Activated CD8-positive, alpha-beta memory T cell treated with anti-CD3 and anti-CD28 coated beads, Interleukin-2, amount 10 ng/mL, durations not matched to agents 7 days and 5 days (primary cell): ENCODE measurements around the gene UGT1A9. TPM values are rescaled to one million over a fixed set of nuclear protein-coding genes. Genes with fewer than 3 reads are reported as not detected.
A peak's percentile ranks its signal among the peaks of the same experiment; 100 is the strongest.
"Not testable (repeated sequence)": the region's sequence is repeated elsewhere in the genome, so short reads cannot be mapped to it uniquely, and the experiment has no call there.

Source experiments
- ATAC-seq: fragments of 150-1000 bp; cut with Tn5 transposase; one replicate; pipeline ENCODE4 v1.10.0; 2021; ENCODE audit warnings: moderate library complexity
- CTCF ChIA-PET: fragments of 350-600 bp; sonication (Branson Sonifier 250); formaldehyde crosslinking; loops from one replicate; lab custom pipeline; 2021; ENCODE audit warnings: antibody characterized with exemption; lab: Charles Lee
- DNase-seq: peaks from one replicate; pipeline ENCODE4 v3.0.0-alpha.2; 2020
- H3K27ac Mint-ChIP-seq: one replicate; pipeline ENCODE4 v1.8.0; 2021; ENCODE audit warnings: mild to moderate bottlenecking, mixed read lengths
- H3K27me3 Mint-ChIP-seq: one replicate; pipeline ENCODE4 v1.8.0; 2021; ENCODE audit warnings: mixed read lengths
- H3K36me3 Mint-ChIP-seq: one replicate; pipeline ENCODE4 v1.8.0; 2021; ENCODE audit warnings: mild to moderate bottlenecking, mixed read lengths
- H3K4me1 Mint-ChIP-seq: one replicate; pipeline ENCODE4 v1.8.0; 2021; ENCODE audit warnings: mixed read lengths
- H3K4me3 Mint-ChIP-seq: one replicate; pipeline ENCODE4 v1.8.0; 2021; ENCODE audit warnings: mild to moderate bottlenecking, moderate library complexity, mixed read lengths
- H3K9me3 Mint-ChIP-seq: one replicate; pipeline ENCODE4 v1.8.0; 2022; ENCODE audit warnings: low read depth, mixed read lengths
- total RNA-seq, 2 experiments: library from RNA; stranded (reverse); gene quantifications; one replicate each; pipeline ENCODE4 v1.2.3, GENCODE V29; 2021

Gene UGT1A9
- total RNA-seq, 2 experiments from 2014 or later: not detected

DNA sequence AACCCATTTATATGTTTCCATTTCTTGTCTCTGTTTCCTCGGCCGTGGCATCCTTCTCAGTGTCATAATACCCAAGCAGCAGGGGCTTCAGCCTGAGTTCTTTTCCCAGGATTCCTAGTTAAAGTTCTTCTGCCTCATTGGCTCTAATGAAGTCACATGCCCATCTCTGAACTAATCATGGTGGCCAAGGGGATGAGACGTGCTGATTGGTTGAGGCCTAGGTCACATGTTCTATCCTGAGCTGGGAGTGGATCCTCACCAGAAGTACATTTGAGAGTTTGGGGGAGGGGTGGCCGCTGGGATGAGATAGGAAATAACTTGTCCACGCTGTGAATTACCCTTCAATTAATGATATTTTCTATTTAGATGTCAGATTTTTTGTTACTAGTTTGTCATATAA is 37.2 kb downstream of the UGT1A9 start:
- ATAC-seq (no peak), DNase-seq (no peak)
- H3K4me3 Mint-ChIP-seq: no peak overlapping the region
- no peaks in the 10 kb centered on the region for H3K36me3 Mint-ChIP-seq
- H3K4me1 Mint-ChIP-seq: peaks cover 6% of the 10 kb centered on the region
- peaks cover 50% of the 10 kb centered on the region for H3K27me3 Mint-ChIP-seq
- CTCF ChIA-PET: no interaction called here
- no peak overlapping the region for H3K27ac Mint-ChIP-seq
- H3K9me3 Mint-ChIP-seq: no peaks in the 10 kb centered on the region

DNA sequence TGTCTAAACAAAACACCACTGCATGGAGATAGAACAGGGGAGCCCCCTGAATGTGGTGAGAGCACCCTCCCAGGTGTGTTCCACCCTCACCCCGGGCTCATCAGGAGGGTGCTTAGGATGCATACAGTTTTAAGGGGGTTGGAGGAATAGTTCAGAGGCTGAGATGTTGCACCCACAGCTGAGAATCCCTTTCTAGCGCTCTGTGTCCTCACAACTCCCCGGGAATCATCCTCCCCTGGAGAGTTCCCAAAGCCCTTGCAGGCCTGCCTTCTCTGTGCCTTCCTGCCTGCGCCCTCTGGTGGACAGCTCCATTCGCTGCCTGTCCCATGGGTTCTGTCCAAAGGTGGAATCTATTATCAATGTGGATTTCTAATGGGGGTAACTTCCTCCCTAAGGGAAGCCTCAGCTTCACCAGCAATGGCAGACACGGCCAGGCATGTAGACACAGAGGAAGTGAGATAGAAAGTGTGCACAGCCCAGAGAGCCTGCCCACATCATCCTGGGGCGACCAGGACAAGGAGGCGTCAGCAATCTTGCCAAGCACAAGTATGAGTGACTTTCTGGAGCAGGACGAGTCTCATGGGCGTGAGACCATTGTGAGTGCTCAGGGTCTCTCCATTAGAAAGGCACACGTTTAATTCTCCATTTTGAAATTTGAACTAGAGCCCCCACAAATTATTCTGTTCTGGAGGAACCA is 39.8 kb downstream of the UGT1A9 start:
- Mint-ChIP-seq H3K27me3 (peaks cover 48% of the 10 kb centered on the region), H3K4me3 (no peak overlapping the region), H3K4me1 (peaks cover 13% of the 10 kb centered on the region), H3K36me3 (no peaks in the 10 kb centered on the region), H3K9me3 (no peaks in the 10 kb centered on the region), H3K27ac (no peak overlapping the region)
- ATAC-seq (peak; percentile 78), DNase-seq (peak; percentile 78)
- CTCF ChIA-PET: interaction anchor here (0.7 to 1.5 kb wide), 4 partner anchors 10 to 147 kb away, joined by 3 to 5 read pairs (median 4); partner anchors contain the start of gene UGT1A7

DNA sequence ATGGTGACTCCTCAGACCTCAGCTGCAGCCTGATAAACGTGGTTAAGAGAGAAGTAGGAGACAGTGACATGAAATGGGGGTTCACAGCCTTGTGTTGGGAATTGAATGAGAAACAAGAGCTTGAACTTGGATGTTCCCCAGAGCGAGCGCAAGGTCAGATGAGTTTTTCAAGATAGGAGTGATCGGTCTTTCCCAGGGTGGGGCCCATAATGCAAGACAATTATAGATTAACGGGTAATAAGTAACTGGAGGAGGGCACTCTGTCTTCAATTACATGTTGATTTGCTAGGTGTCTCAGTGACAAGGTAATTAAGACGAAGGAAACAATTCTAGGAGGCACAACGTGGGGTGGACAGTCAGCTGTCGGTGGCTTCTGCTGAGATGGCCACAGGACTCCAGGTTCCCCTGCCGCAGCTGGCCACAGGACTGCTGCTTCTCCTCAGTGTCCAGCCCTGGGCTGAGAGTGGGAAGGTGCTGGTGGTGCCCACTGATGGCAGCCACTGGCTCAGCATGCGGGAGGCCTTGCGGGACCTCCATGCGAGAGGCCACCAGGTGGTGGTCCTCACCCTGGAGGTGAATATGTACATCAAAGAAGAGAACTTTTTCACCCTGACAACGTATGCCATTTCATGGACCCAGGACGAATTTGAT is 41.0 kb downstream of the UGT1A9 start, which contains the start of gene UGT1A5:
UGT1A5 (plus strand) TSS at position 297 of the 651 bp plus-strand sequence; CDS start at position 382, 85 bp downstream.
- CTCF ChIA-PET: interaction anchor here (1.3 to 1.5 kb wide), 2 partner anchors 9 to 148 kb away, joined by 4 to 5 read pairs; no protein-coding TSS in a partner anchor
- Mint-ChIP-seq H3K27ac (no peak within 1 kb of the TSS), H3K4me3 (no peak within 1 kb of the TSS)

DNA sequence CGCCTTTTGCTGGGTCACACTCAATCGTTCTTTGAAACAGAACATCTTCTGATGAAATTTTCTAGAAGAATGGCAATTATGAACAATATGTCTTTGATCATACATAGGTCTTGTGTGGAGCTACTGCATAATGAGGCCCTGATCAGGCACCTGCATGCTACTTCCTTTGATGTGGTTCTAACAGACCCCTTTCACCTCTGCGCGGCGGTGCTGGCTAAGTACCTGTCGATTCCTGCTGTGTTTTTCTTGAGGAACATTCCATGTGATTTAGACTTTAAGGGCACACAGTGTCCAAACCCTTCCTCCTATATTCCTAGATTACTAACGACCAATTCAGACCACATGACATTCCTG is 41.5 kb downstream of the UGT1A9 start:
- no peak for DNase-seq
- no peak for ATAC-seq
- Mint-ChIP-seq H3K9me3 (no peaks in the 10 kb centered on the region), H3K27ac (no peak overlapping the region), H3K4me3 (no peak overlapping the region), H3K4me1 (peaks cover 13% of the 10 kb centered on the region), H3K36me3 (no peaks in the 10 kb centered on the region), H3K27me3 (peaks cover 45% of the 10 kb centered on the region)
- CTCF ChIA-PET: no interaction called here

More for the DNA sequence above, 41.0 kb downstream of the UGT1A9 start, which contains the start of gene UGT1A5:
- Mint-ChIP-seq H3K36me3 (no peaks in the 10 kb centered on the region), H3K4me1 (peaks cover 13% of the 10 kb centered on the region), H3K27me3 (peaks cover 45% of the 10 kb centered on the region), H3K9me3 (no peaks in the 10 kb centered on the region)
- no peak for DNase-seq
- ATAC-seq: no peak

DNA sequence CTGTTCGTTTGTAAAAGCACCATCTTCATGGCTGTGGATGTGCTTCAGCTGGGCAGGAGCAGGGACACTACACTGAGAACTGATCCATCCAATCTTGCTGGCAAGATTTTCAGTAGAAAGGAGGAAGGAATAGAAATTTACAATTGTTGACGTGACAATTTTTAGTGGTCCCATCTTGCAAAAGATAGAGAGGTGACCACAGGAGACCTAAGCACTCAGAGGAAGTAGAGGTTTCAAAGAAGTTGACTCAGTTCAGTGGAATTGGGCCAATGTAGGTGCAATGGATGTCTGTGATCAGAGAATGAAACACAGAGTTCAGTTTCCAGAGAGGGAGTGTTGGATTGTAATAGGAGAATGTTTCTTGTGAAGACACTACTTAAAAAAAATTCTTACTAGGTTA is 42.4 kb downstream of the UGT1A9 start:
- ATAC-seq (peak; percentile 55), DNase-seq (no peak)
- no peak overlapping the region for H3K4me3 Mint-ChIP-seq
- peaks cover 45% of the 10 kb centered on the region for H3K27me3 Mint-ChIP-seq
- no peak overlapping the region for H3K27ac Mint-ChIP-seq
- H3K4me1 Mint-ChIP-seq: peaks cover 13% of the 10 kb centered on the region
- CTCF ChIA-PET: no interaction called here
- no peaks in the 10 kb centered on the region for H3K9me3 Mint-ChIP-seq
- no peaks in the 10 kb centered on the region for H3K36me3 Mint-ChIP-seq

DNA sequence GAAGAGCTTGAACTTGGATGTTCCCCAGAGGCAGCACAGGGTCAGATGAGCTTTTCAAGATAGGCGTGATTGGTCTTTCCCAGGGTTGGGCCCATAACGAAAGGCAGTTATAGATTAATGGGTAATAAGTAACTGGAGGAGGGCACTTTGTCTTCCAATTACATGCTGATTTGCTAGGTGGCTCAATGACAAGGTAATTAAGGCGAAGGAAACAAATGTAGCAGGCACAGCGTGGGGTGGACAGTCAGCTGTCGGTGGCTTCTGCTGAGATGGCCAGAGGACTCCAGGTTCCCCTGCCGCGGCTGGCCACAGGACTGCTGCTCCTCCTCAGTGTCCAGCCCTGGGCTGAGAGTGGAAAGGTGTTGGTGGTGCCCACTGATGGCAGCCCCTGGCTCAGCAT is 46.9 kb downstream of the UGT1A9 start, which contains the start of gene UGT1A4:
UGT1A4 (plus strand) TSS at position 185 of the 400 bp plus-strand sequence; CDS start at position 270, 85 bp downstream.
- Mint-ChIP-seq H3K4me3 (no peak within 1 kb of the TSS), H3K9me3 (no peaks in the 10 kb centered on the region), H3K36me3 (no peaks in the 10 kb centered on the region), H3K4me1 (peaks cover 11% of the 10 kb centered on the region), H3K27me3 (peaks cover 37% of the 10 kb centered on the region), H3K27ac (no peak within 1 kb of the TSS)
- ATAC-seq: no peak
- CTCF ChIA-PET: no interaction called here
- DNase-seq: no peak

DNA sequence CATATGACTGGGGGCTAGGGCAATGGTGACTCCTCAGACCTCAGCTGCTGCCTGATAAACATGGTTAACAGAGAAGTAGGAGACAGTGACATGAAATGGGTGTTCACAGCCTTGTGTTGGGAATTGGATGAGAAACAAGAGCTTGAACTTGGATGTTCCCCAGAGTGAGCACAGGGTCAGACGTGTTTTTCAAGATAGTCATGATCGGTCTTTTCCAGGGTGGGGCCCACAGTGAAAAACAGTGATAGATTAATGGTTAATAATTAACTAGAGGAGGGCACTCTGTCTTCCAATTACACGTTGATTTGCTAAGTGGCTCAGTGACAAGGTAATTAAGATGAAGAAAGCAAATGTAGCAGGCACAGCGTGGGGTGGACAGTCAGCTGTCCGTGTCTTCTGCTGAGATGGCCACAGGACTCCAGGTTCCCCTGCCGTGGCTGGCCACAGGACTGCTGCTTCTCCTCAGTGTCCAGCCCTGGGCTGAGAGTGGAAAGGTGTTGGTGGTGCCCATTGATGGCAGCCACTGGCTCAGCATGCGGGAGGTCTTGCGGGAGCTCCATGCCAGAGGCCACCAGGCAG is 57.1 kb downstream of the UGT1A9 start, which contains the start of gene UGT1A3:
UGT1A3 (plus strand) TSS at position 320 of the 579 bp plus-strand sequence; CDS start at position 405, 85 bp downstream.
- Mint-ChIP-seq H3K27me3 (peaks cover 24% of the 10 kb centered on the region), H3K9me3 (no peaks in the 10 kb centered on the region), H3K4me1 (no peaks in the 10 kb centered on the region), H3K27ac (no peak within 1 kb of the TSS), H3K36me3 (no peaks in the 10 kb centered on the region), H3K4me3 (no peak within 1 kb of the TSS)
- DNase-seq (no peak), ATAC-seq (no peak)
- CTCF ChIA-PET: interaction anchor here (0.6 kb wide), 1 partner anchor 171 kb away, joined by 4 read pairs; no protein-coding TSS in a partner anchor

DNA sequence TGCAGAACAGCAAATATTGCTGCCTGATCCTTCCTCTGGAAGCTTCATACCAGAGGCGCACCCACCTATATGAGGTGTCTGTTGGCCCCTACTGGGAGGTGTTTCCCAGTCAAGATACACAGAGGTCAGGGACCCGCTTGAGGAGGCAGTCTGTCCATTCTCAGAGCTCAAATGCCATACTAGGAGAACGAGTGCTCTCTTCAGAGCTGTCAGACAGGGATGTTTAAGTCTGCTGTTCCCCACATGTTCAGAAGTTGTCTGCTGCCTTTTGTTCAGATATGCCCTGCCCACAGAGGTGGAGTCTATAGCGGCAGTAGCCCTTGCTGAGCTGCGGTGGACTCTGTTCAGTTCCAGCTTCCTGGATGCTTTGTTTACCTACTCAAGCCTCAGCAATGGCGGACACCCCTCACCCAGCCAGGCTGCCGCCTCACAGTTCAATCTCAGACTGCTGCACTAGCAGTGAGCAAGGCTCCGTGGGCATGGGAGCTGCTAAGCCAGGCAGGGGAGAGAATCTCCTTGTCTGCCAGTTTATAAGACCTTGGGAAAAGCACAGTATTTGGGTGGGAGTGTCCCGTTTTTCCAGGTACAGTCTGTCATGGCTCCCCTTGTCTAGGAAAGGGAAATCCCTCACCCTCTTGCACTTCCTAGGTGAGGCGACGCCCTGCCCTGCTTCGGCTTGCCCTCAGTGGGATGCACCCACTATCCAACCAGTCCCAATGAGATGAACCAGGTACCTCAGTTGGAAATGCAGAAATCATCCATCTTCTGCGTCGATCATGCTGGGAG is 65.4 kb downstream of the UGT1A9 start:
- ATAC-seq, DNase-seq, H3K36me3 Mint-ChIP-seq, H3K4me3 Mint-ChIP-seq, H3K9me3 Mint-ChIP-seq, CTCF ChIA-PET, H3K27ac Mint-ChIP-seq, H3K4me1 Mint-ChIP-seq: not testable (repeated sequence)
- H3K27me3 Mint-ChIP-seq: peaks cover 46% of the 10 kb centered on the region

DNA sequence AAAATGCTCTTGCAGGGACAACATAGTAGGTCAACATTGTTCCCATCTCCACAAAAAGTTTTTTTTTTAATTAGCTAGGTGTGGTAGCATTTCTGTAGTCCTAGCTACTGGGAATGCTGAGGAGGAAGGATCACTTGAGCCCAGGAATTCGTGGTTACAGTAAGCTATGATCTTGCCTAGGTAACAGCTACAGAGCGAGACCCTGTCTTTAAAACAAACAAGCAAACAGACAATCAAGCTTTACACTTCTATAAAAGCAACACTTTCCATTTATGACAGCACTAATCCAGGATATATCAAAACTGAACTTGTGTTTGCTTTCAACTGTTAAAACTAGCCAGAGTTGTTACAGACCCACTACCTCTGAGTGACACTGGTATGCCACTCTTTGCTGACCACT is 69.2 kb downstream of the UGT1A9 start:
- CTCF ChIA-PET: no interaction called here
- no peak overlapping the region for H3K27ac Mint-ChIP-seq
- H3K27me3 Mint-ChIP-seq: peaks cover 31% of the 10 kb centered on the region
- H3K4me3 Mint-ChIP-seq: no peak overlapping the region
- H3K36me3 Mint-ChIP-seq: no peaks in the 10 kb centered on the region
- no peak for ATAC-seq
- no peak for DNase-seq
- H3K9me3 Mint-ChIP-seq: no peaks in the 10 kb centered on the region
- H3K4me1 Mint-ChIP-seq: no peaks in the 10 kb centered on the region

DNA sequence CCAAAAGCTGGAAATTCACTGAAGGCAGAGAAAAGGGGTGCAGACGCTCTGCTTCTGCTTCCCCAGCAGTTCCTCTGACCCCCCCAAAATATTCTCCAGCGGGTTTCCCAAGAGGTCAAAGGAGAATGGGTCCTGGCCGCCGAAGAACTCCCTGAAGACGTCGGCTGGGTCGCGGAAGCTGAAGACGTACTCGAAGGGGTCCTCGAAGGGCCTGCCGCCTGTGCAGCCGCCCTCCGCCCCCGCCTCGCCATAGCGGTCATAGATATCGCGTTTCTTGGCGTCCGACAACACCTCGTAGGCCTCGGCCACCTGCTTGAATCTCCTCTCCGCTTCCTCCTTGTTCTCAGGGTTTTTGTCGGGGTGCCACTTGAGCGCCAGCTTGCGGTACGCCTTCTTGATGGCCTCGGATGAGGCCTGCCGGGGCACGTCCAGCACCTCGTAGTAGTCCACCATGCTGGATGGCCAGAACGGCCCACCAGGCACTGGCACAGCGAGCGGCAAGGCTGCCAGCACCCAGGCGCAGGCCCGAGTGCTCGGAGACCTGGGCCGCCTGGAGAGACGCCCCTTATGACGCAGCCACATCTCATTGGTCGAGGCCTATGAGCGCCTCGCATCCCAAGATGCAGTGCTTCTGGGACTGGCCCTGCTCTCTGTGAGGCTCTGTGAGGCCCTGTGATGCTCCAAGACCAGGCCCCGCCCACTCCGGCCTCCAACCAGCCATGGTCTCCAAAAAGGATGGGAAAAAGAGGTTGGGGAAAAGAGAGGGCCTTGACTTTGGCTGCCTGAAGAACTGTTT is 72.0 kb downstream of the UGT1A9 start:
- CTCF ChIA-PET: no interaction called here
- H3K27ac Mint-ChIP-seq: no peak overlapping the region
- peaks cover 27% of the 10 kb centered on the region for H3K27me3 Mint-ChIP-seq
- DNase-seq: no peak
- H3K36me3 Mint-ChIP-seq: no peaks in the 10 kb centered on the region
- ATAC-seq: no peak
- H3K9me3 Mint-ChIP-seq: no peaks in the 10 kb centered on the region
- H3K4me3 Mint-ChIP-seq: no peak overlapping the region
- H3K4me1 Mint-ChIP-seq: no peaks in the 10 kb centered on the region

DNA sequence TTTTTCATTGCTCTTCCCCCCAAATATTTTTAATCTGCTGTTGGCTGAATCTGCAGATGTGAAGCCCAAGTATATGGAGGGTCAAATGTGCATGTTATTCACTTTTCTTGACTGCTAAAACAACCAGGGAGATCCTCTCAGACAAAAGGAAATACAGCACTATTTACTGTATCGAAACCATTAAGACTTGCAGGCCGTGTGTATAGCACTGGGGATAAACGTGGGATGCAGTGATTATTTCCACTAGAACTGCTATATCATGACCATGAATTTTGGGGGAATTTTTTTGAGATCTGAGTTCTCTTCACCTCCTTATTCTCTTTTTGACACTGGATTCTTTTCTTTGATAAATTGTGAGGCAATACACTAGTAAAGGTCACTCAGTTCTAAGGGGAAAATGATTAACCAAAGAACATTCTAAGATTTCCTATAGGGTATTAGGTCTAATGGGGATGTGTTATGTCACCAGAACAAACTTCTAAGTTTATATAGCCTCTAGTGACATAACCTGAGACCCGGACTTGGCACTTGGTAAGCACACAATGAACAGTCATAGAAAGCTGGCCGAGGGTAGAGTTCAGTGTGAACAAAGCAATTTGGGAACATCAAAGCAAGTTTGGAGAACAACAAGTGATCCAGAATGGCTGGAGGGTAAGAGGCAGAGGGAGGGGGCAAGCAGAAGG is 73.5 kb downstream of the UGT1A9 start:
- no peaks in the 10 kb centered on the region for H3K36me3 Mint-ChIP-seq
- CTCF ChIA-PET: no interaction called here
- H3K4me1 Mint-ChIP-seq: no peaks in the 10 kb centered on the region
- H3K9me3 Mint-ChIP-seq: peaks cover 4% of the 10 kb centered on the region
- H3K4me3 Mint-ChIP-seq: no peak overlapping the region
- DNase-seq (no peak), ATAC-seq (no peak)
- H3K27ac Mint-ChIP-seq: no peak overlapping the region
- H3K27me3 Mint-ChIP-seq: peaks cover 22% of the 10 kb centered on the region

DNA sequence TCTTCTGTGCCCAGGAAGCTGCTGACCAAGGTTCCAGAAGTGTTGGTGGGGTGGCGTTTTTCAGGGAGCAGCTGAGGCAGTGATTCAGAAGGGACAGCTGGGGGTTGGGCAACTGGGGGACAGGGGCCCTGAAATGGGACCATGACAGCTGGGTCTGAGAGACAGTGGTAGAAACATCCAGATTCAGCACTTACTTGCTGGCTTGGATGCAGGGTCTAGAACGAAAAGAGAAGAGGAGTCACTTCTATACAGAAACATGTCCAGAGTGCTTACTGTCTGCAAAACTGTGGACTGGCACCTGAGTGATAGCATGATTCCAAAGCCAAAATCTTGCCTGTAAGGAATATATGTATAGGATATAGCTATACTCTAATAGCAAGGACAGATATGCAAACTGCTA is 74.1 kb downstream of the UGT1A9 start:
- not testable (repeated sequence) for ATAC-seq
- peaks cover 18% of the 10 kb centered on the region for H3K27me3 Mint-ChIP-seq

More for the DNA sequence above, 74.1 kb downstream of the UGT1A9 start:
- H3K9me3 Mint-ChIP-seq, H3K4me3 Mint-ChIP-seq, DNase-seq, H3K27ac Mint-ChIP-seq, H3K4me1 Mint-ChIP-seq, H3K36me3 Mint-ChIP-seq, CTCF ChIA-PET: not testable (repeated sequence)
